HUES64 (cell line): ENCODE measurements around the gene NTN4.

Source experiments
- H3K27ac ChIP-seq: 2 replicates; pipeline ENCODE4 v1.7.0; 2013; ENCODE audit warnings: low read depth, low read length, inconsistent platforms
- H3K27me3 ChIP-seq: 2 replicates; pipeline ENCODE4 v1.6.1; 2013; ENCODE audit warnings: mild to moderate bottlenecking, low read length; ENCODE audit not compliant: insufficient read depth
- H3K36me3 ChIP-seq: 2 replicates; pipeline ENCODE4 v1.6.1; 2013; ENCODE audit warnings: mild to moderate bottlenecking, low read length; ENCODE audit not compliant: insufficient read depth
- H3K4me1 ChIP-seq: 2 replicates; pipeline ENCODE4 v1.6.1; 2013; ENCODE audit warnings: mild to moderate bottlenecking, low read length, moderate library complexity; ENCODE audit not compliant: insufficient read depth
- H3K4me3 ChIP-seq: 2 replicates; pipeline ENCODE4 v1.5.1; 2013; ENCODE audit warnings: mild to moderate bottlenecking, low read length, moderate library complexity
- H3K9ac ChIP-seq: 2 replicates; pipeline ENCODE4 v1.6.1; 2013; ENCODE audit warnings: mild to moderate bottlenecking, low read depth, low read length
- H3K9me3 ChIP-seq: 2 replicates; pipeline ENCODE4 v1.6.1; 2013; ENCODE audit warnings: low read depth, low read length; ENCODE audit not compliant: insufficient read depth
- WGBS: fragments of 150-250, 120-280 bp; methylation state at CpG from one replicate; pipeline ENCODE4 v1.1.7; 2013; ENCODE audit warnings: missing lambda C conversion rate; 5-methylcytosine and 5-hydroxymethylcytosine counted together

Gene NTN4

DNA sequence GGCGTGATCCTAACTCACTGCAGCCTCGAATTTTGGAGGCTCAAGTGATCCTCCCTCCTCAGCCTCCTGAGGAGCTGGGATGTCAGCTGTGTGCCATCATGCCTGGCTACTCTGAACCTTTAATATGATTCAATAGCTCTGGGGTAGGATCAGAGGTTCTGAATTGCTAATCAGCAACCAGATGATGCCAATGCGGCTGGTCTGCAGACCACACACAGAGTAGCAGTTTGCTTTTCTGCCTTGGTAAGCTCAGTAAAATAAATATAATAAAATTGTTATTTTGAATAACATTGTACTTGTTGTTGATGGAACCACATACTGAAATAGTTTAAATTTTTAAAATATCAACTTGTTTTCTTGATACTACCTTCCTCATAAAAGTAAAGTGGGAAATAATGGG is 86.6 kb downstream of the NTN4 start:
- Histone ChIP-seq H3K27me3 (no peaks in the 10 kb centered on the region), H3K9ac (no peak overlapping the region), H3K27ac (no peak overlapping the region), H3K36me3 (no peaks in the 10 kb centered on the region), H3K4me1 (peaks cover 10% of the 10 kb centered on the region; the same call in 1 of the 2 replicates), H3K9me3 (no peaks in the 10 kb centered on the region), H3K4me3 (no peak overlapping the region)
- 79% methylated on average over 3 of the region's 3 CpGs for WGBS

DNA sequence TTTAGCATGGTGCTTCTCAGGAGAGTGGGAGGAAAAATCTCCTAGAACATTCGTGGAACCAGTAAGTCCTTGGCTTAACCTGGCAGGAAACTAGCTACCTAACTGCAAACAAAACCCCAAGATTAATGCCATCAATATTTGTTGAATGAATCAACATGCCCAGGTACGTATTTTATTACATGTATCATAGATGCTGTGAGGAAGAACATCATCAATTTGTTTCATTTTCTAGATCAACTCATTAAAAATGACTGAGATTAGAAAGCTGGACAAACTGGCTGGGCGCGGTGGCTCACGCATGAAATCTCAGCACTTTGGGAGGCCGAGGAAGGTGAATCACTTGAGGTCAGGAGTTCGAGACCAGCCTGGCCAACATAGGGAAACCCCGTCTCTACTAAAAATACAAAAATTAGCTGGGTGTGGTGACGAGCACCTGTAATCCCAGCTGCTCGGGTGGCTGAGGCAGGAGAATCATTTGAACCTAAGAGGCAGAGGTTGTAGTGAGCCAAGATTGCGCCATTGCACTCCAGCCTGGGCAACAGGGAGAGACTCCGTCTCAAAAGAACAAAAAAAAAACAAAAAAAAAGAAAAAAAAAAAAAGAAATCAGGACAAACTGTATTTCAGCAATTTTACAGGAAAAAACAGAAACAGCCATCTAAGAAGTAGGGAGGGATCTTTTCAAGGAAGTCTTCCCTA is 88.7 kb downstream of the NTN4 start:
- Histone ChIP-seq H3K27ac (no peak overlapping the region), H3K4me1 (peaks cover 7% of the 10 kb centered on the region; the same call in 1 of the 2 replicates), H3K4me3 (no peak overlapping the region), H3K27me3 (no peaks in the 10 kb centered on the region), H3K9ac (no peak overlapping the region), H3K9me3 (no peaks in the 10 kb centered on the region), H3K36me3 (no peaks in the 10 kb centered on the region)
- WGBS, result 93% methylated on average over 9 of the region's 12 CpGs

DNA sequence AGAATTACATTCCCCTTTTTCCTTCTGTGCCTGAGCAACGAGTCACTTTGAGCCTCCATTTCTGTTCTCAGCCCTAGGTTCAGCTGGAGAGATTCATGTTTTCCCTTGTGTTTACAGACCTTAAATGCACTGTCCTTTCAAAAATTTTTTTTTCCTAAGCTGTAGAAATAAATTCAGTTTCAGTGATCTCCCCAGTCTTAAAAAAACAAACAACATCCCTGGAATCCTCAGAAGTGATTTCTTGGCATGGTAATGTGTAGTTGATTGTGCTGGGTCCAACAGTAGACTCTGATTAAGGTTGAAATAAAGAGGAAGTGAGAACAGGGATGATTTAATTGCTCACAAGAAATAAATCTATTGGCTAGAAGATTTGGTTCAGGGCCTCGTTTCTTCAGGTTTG is 89.3 kb downstream of the NTN4 start:
- Histone ChIP-seq H3K4me3 (no peak overlapping the region), H3K9me3 (no peaks in the 10 kb centered on the region), H3K9ac (no peak overlapping the region), H3K27ac (no peak overlapping the region), H3K27me3 (no peaks in the 10 kb centered on the region), H3K4me1 (peaks cover 1% of the 10 kb centered on the region; the same call in 1 of the 2 replicates), H3K36me3 (no peaks in the 10 kb centered on the region)
- WGBS, result 91% methylated on average over 1 of the region's 2 CpGs

DNA sequence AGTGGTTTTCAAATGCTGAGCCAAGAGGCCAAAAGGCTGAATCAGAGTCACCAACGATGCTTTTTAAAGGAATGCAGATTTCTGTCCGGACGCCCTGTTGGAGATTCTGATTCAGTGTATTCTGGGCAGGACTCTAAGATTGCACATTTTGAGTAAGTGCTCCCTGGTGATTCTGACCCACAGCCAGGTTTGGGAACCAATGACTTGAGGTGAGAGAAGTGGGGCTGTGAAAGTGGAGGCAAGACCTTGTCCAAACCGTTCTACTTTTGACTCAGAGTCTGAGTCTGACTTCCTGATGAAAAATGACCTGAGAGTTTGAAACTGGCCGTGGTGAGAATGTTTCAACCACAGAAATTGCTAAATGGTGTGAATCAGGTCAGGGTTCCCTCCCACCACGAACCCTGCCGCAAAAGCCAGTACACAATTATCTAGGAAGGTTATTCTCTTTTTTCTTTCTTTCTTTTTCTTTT is 90.2 kb downstream of the NTN4 start:
- no peak overlapping the region for H3K4me3 ChIP-seq
- H3K9ac ChIP-seq, result no peak overlapping the region
- no peak overlapping the region for H3K27ac ChIP-seq
- WGBS, result 80% methylated on average over 7 of the region's 7 CpGs
- no peaks in the 10 kb centered on the region for H3K36me3 ChIP-seq
- no peaks in the 10 kb centered on the region for H3K4me1 ChIP-seq
- no peaks in the 10 kb centered on the region for H3K27me3 ChIP-seq
- no peaks in the 10 kb centered on the region for H3K9me3 ChIP-seq

DNA sequence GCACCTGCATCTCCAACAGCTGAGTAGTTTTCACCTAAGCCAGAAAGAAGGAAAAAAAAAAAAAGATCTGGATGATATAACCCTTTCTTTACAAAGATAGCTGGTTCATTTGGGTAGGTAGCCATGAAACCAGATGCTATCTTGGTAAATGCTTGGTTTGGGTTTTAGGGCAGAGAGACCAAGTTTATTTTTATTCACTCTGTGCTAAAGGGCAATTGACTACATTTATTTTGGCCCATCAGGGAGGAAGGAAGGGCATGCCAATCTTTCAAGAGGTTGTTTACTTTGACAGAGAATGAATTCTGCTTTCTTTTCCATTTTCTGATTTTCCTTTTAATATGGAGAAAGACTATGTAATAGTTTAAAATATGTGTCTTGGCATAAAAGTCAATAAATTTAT is 91.0 kb downstream of the NTN4 start:
- H3K4me3 ChIP-seq, result no peak overlapping the region
- H3K9ac ChIP-seq, result no peak overlapping the region
- H3K4me1 ChIP-seq, result no peaks in the 10 kb centered on the region
- no peaks in the 10 kb centered on the region for H3K27me3 ChIP-seq
- H3K27ac ChIP-seq, result no peak overlapping the region
- no peaks in the 10 kb centered on the region for H3K9me3 ChIP-seq
- H3K36me3 ChIP-seq, result no peaks in the 10 kb centered on the region

DNA sequence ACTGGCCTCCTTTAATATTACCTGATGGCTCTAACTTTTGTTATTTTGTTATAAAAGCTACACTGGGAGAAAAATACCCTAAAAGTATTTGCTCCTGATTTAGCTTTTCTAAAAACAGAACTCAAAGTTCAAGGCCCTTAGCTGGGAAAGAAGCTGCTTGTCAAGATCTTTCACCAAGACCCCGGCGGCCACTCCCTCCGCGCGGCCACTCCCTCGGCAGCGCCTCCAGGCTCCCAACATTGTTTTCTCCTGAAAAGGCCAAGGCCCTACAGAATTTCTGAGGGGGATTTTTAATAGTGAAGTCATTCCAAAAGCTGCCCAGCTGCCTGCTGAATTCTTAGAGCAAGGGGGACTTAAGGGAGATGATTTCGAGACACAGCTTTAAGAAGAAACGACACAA is 96.4 kb downstream of the NTN4 start:
- Histone ChIP-seq H3K36me3 (no peaks in the 10 kb centered on the region), H3K9ac (no peak overlapping the region), H3K9me3 (no peaks in the 10 kb centered on the region), H3K27ac (no peak overlapping the region), H3K4me1 (peaks cover 6% of the 10 kb centered on the region; the same call in 1 of the 2 replicates), H3K4me3 (no peak overlapping the region), H3K27me3 (no peaks in the 10 kb centered on the region)
- 54% methylated on average over 9 of the region's 9 CpGs for WGBS

DNA sequence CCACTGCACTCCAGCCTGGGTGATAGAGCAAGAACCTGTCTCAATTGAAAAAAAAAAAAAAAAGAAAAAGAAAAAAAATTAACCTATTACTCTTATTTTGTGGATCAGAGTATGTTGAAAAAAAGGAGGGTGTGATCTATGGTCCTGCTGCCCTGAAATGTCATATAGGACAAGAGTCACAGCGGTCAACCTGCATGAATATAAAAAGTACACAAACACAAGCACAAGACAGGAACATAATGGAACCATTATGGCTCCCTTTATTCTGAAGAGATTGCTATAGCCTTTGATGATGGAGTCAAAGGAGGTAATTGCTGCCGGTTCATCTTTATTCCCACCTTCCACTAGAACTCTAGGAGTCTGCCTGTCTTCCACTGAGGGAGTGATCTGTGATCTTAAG is 96.9 kb downstream of the NTN4 start:
- H3K9ac ChIP-seq, result no peak overlapping the region
- no peak overlapping the region for H3K27ac ChIP-seq
- H3K27me3 ChIP-seq, result no peaks in the 10 kb centered on the region
- 81% methylated on average over 2 of the region's 2 CpGs for WGBS
- H3K4me1 ChIP-seq, result peaks cover 6% of the 10 kb centered on the region; the same call in 1 of the 2 replicates
- H3K36me3 ChIP-seq, result no peaks in the 10 kb centered on the region
- no peak overlapping the region for H3K4me3 ChIP-seq
- no peaks in the 10 kb centered on the region for H3K9me3 ChIP-seq

DNA sequence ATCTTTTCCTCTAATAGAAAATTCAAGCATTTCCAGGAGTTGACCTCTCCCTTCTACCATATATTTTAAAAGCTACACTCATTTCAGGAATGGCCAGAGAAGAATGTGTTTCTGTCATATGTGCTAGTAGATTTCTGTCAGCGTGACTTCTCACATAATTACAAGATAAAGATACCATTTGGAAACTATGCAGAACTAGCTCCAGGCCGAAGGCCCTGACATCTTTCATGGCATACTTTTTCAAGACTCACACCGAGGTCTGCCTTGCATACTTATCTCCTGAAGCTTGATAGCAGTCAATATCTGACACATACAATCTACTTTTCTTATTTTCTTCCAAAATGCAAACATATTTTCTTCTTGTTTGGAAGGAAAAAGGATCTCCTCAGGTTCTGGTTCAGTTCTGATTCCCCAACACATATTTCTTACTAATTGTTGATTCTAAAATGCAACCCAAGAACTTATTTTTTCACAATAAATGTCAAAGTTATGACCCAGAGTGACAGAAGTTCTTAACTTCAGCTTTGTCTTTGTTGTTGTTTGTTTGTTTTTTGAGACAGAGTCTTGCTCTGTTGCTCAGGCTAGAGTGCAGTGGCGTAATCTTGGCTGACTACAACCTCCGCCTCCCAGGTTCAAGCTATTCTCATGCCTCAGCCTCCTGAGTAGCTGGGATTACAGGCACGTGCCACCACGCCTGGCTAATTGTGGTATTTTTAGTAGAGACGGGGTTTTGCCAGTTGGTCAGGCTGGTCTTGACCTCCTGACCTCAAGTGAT is 99.5 kb downstream of the NTN4 start:
- no peak overlapping the region for H3K27ac ChIP-seq
- 91% methylated on average over 8 of the region's 8 CpGs for WGBS
- no peaks in the 10 kb centered on the region for H3K9me3 ChIP-seq
- no peaks in the 10 kb centered on the region for H3K27me3 ChIP-seq
- H3K9ac ChIP-seq, result no peak overlapping the region
- no peak overlapping the region for H3K4me3 ChIP-seq
- peaks cover 6% of the 10 kb centered on the region; the same call in 1 of the 2 replicates for H3K4me1 ChIP-seq
- no peaks in the 10 kb centered on the region for H3K36me3 ChIP-seq

DNA sequence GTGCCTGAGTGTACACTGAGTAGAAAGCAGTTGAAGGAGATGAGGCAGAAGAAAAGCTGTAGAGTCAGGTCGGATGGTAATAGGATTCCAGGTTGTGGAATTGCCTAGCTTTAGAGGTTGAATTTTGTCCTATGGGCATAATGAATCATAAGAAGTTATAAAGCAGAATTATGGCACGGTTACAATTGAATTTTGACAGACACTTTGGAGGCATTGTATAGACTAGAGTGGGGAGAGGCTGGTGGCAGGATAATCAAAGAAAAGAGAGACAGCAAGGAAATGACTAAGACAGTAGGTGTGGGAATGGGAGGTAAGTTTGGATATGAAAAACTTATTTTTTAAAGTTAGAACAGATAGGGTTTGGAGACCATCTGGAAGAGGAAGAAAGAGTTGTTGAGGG is 102.6 kb downstream of the NTN4 start:
- 89% methylated on average over 2 of the region's 2 CpGs for WGBS
- no peak overlapping the region for H3K9ac ChIP-seq
- no peak overlapping the region for H3K27ac ChIP-seq
- H3K27me3 ChIP-seq, result no peaks in the 10 kb centered on the region
- H3K4me3 ChIP-seq, result no peak overlapping the region
- H3K36me3 ChIP-seq, result no peaks in the 10 kb centered on the region
- no peaks in the 10 kb centered on the region for H3K4me1 ChIP-seq
- no peaks in the 10 kb centered on the region for H3K9me3 ChIP-seq

DNA sequence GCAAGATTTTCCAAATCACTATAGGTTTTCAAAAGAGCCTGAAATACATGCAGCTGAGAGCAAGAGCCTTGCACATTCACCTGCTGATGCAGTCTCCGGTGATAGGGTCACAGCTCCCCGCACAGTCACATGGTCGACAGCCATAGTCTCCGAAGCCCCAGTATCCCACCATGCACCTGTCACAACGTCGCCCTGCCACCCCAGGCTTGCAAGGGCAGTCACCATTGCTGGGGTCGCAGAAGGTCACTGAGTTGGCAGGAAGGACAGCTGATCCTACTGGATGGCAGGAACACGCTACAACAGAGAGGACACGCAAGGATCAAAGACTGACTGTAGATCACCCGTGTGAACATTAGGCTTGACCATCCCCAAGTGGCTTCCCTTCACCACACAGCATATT is 107.1 kb downstream of the NTN4 start:
- Histone ChIP-seq H3K4me3 (no peak overlapping the region), H3K27me3 (no peaks in the 10 kb centered on the region), H3K4me1 (no peaks in the 10 kb centered on the region), H3K36me3 (no peaks in the 10 kb centered on the region), H3K27ac (no peak overlapping the region), H3K9me3 (no peaks in the 10 kb centered on the region), H3K9ac (no peak overlapping the region)
- 93% methylated on average over 10 of the region's 10 CpGs for WGBS

DNA sequence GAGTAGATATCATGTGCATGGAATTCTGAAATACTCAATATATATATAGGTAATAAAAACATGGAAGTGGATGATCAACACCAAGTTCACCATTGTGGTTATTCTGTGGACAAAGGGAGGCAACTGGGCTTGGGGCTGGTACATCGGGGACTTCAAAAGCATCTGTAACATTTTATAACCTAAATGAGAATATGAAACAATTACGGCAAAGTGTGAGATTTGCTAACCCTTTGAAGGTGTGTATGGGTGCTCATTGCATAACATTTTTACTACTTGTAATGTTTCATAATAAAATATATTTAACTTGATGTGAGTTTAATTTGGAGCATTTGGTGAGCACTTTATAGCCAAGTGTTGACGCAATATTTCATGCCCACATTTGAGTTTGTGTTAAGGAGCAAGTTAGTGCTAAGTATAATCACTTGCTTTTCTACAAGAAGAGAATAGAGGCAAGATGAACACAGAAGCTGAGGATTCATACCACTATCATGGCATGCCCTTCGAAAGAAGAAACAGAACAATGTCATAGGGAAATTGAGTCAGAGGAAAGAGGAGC is 109.3 kb downstream of the NTN4 start:
- no peaks in the 10 kb centered on the region for H3K27me3 ChIP-seq
- H3K4me3 ChIP-seq, result no peak overlapping the region
- no peak overlapping the region for H3K27ac ChIP-seq
- 97% methylated on average over 3 of the region's 4 CpGs for WGBS
- H3K9ac ChIP-seq, result no peak overlapping the region
- no peaks in the 10 kb centered on the region for H3K9me3 ChIP-seq
- no peaks in the 10 kb centered on the region for H3K4me1 ChIP-seq
- no peaks in the 10 kb centered on the region for H3K36me3 ChIP-seq
